Hepatocyte (in vitro differentiated cells): Measurements from ENCODE around the gene MED29.

Experiments used
- EZH2phosphoT487 ChIP-seq: fragments of 200-600 bp; sonication (generic); IDR thresholded peaks from one replicate; pipeline ENCODE4 v1.6.1; 2018; ENCODE audit warnings: antibody characterized with exemption, mild to moderate bottlenecking, low read depth, moderate library complexity; ENCODE audit not compliant: unreplicated experiment, severe bottlenecking
- TF ChIP-seq, protein P1 (sequence below): fragments of 200-600 bp; sonication (generic); IDR thresholded peaks from 2 replicates; pipeline ENCODE4 v1.5.1; 2016; ENCODE audit warnings: antibody characterized with exemption, mild to moderate bottlenecking; ENCODE audit not compliant: poor library complexity

DNA sequence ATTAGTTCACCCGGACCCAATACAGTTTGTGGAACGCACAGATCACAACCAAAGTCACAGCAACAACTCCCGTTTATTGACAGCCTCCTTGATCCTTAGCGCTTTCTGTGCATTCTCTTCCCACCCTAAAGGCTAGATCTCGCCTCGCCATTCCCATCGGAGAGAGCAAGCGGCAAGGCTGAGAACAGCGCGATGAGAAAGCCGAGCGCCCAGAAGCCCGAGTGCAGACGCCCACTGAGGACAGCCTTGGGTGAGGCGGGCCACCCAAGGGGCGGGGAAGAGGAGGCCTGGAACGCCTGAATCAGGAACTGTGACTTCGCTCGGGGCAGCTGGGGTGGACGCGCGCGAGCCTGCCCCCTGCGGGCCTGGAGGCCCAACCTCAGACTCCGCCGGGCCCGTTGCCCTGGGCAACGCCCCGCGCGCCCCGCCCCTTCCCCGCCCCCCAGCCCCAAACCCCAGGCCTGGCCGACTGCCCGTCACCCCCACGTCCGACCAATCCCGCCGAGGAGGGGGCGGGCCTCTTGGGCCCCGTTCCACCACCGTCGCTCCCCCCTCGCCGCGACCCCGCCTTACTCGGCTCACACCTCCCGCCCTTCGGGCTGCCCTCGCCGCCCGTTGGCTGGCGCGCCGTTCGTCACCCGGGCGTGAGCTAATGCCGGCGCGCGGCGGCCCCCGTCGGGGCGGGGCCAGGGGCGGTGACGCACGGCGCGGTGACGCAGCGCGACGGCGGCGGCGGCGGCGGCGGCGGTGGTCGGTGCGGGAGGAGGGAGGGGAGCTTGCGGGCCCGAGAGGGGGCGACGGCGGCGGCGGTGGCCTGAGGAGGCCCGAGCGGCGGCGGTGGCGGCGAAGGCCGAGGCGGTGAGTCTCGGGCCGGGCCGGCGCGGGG lies 49.2 kb upstream of the MED29 start, which contains the start of gene SAMD4B:
- TF ChIP-seq EZH2phosphoT487, result no peak
- TF ChIP-seq, protein P1, sequence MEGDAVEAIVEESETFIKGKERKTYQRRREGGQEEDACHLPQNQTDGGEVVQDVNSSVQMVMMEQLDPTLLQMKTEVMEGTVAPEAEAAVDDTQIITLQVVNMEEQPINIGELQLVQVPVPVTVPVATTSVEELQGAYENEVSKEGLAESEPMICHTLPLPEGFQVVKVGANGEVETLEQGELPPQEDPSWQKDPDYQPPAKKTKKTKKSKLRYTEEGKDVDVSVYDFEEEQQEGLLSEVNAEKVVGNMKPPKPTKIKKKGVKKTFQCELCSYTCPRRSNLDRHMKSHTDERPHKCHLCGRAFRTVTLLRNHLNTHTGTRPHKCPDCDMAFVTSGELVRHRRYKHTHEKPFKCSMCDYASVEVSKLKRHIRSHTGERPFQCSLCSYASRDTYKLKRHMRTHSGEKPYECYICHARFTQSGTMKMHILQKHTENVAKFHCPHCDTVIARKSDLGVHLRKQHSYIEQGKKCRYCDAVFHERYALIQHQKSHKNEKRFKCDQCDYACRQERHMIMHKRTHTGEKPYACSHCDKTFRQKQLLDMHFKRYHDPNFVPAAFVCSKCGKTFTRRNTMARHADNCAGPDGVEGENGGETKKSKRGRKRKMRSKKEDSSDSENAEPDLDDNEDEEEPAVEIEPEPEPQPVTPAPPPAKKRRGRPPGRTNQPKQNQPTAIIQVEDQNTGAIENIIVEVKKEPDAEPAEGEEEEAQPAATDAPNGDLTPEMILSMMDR, result peak; percentile 77
